SH-SY5Y (cell line): ENCODE results near the gene TINCR.

Experiments
- GATA2 ChIP-seq: IDR thresholded peaks from 2 replicates; pipeline ENCODE4 v1.6.1; 2011; ENCODE audit warnings: mild to moderate bottlenecking, low read depth, low read length
- GATA3 ChIP-seq: IDR thresholded peaks from 2 replicates; pipeline ENCODE4 v1.6.1; 2011; ENCODE audit warnings: low read depth, mild to moderate bottlenecking, low read length, moderate library complexity

GRCh38 chr19:5585461-5586299, 17.9 kb upstream of the TINCR start:
- TF ChIP-seq GATA2 = no peak
- no peak for TF ChIP-seq GATA3
